ENCODE data around the gene DGAT2. TPM values are rescaled to one million over a fixed set of nuclear protein-coding genes. Genes with fewer than 3 reads are reported as not detected.

DGAT2 gene
- total RNA-seq, 2 donors from 2014 or later, result 6.0 to 14.2 TPM

DNA sequence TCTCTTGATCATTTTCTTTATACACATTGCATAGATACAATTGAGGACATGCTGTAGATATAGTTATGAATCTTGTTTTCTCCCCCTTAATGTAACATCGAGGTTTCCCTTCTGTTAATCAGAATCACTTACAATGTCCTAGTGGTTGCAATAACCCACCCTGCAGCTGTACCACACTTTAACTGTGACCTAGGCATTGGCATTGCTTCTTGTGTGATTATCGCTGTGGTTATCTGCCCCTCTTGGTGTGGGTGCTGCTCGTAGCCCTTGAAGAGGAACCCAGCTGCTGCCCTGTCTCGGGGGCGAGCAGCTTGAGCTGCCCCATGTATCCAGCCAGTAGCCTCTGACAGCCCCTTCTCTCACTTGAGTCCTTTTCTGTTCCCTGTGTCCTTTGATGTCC lies 1.5 kb downstream of the DGAT2 start:
- no peak overlapping the region for H3K9ac ChIP-seq (ENCODE audit: extremely low read depth, low read length, poor library complexity, severe bottlenecking)
- H3K9me3 ChIP-seq (ENCODE audit: control insufficient read depth, low read length), result no peaks in the 10 kb centered on the region
- H3K4me3 ChIP-seq (ENCODE audit: low read length), result no peak overlapping the region
- Mint-ChIP-seq H3K36me3 (ENCODE audit: low read depth) (no peaks in the 10 kb centered on the region), H3K27me3 (ENCODE audit: insufficient read depth) (peaks cover 73% of the 10 kb centered on the region), H3K27ac (no peak overlapping the region), H3K9me3 (peaks cover 8% of the 10 kb centered on the region), H3K4me1 (peaks cover 19% of the 10 kb centered on the region), H3K4me3 (no peak overlapping the region)
- no peaks in the 10 kb centered on the region for H3K4me1 ChIP-seq (ENCODE audit: control insufficient read depth, insufficient read depth, low read length)
- H3K27me3 ChIP-seq (ENCODE audit: control insufficient read depth, insufficient read depth, low read length, poor library complexity, severe bottlenecking), result peaks cover 24% of the 10 kb centered on the region
- DNase-seq, result no peak
- H3K27ac ChIP-seq (ENCODE audit: low read depth, low read length), result no peak overlapping the region
- WGBS, 2 experiments (ENCODE audit: insufficient coverage in 1 of 2, insufficient read length in 1 of 2), result 86 to 92% methylated on average over 4 to 5 of the region's 5 CpGs
- TF ChIP-seq, protein P1, sequence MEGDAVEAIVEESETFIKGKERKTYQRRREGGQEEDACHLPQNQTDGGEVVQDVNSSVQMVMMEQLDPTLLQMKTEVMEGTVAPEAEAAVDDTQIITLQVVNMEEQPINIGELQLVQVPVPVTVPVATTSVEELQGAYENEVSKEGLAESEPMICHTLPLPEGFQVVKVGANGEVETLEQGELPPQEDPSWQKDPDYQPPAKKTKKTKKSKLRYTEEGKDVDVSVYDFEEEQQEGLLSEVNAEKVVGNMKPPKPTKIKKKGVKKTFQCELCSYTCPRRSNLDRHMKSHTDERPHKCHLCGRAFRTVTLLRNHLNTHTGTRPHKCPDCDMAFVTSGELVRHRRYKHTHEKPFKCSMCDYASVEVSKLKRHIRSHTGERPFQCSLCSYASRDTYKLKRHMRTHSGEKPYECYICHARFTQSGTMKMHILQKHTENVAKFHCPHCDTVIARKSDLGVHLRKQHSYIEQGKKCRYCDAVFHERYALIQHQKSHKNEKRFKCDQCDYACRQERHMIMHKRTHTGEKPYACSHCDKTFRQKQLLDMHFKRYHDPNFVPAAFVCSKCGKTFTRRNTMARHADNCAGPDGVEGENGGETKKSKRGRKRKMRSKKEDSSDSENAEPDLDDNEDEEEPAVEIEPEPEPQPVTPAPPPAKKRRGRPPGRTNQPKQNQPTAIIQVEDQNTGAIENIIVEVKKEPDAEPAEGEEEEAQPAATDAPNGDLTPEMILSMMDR (conservative IDR thresholded peaks at IDR 0.05), result no peak
- no peaks in the 10 kb centered on the region for H3K36me3 ChIP-seq (ENCODE audit: control insufficient read depth, insufficient read depth, low read length)

DNA sequence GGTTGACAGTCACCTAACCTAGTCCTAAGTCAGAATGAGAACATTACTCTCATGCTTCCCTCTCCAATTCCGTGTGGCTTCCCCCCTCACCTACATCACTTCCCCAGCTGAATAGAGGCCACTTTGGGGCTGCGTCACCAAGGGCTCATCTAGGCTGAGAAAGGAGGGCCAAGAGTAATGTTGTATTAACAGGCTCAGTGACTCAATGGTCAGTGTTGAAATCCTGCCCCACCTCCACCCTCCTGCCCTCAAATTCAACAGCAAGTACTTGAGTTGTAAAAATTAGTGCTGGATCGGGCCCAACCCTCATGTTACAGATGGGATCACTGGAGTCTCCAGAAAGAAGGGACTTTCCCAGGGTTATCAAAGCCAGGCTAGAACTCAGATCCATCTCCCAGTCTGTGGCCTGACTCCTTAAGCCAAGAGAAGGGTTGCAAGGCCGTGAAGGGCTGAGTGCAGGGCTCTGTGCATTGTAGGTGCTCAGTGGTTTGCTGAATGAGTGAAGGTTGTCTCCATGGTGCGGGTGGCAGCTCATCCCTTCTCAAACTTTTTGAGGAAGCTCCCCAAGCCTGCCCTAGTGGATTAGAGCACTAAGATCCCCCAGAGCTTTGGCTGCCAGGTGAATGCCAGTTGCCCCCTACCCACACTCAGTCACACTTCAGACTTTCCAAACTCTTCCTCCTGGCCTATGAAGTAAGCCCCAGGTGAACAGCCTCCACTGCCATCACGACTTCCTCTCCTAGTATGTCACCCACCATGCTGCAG lies 3.2 kb downstream of the DGAT2 start:
- H3K27ac ChIP-seq (ENCODE audit: low read depth, low read length), result no peak overlapping the region
- peaks cover 70% of the 10 kb centered on the region for H3K27me3 Mint-ChIP-seq (ENCODE audit: insufficient read depth)
- H3K4me1 Mint-ChIP-seq, result peaks cover 14% of the 10 kb centered on the region
- no peak overlapping the region for H3K27ac Mint-ChIP-seq
- H3K9ac ChIP-seq (ENCODE audit: extremely low read depth, low read length, poor library complexity, severe bottlenecking), result no peak overlapping the region
- no peak overlapping the region for H3K4me3 Mint-ChIP-seq
- TF ChIP-seq, protein P1 (conservative IDR thresholded peaks at IDR 0.05), result no peak
- peaks cover 24% of the 10 kb centered on the region for H3K27me3 ChIP-seq (ENCODE audit: control insufficient read depth, insufficient read depth, low read length, poor library complexity, severe bottlenecking)
- peaks cover 8% of the 10 kb centered on the region for H3K9me3 Mint-ChIP-seq
- H3K36me3 ChIP-seq (ENCODE audit: control insufficient read depth, insufficient read depth, low read length), result no peaks in the 10 kb centered on the region
- H3K9me3 ChIP-seq (ENCODE audit: control insufficient read depth, low read length), result no peaks in the 10 kb centered on the region
- no peaks in the 10 kb centered on the region for H3K4me1 ChIP-seq (ENCODE audit: control insufficient read depth, insufficient read depth, low read length)
- no peak for DNase-seq
- 86 to 95% methylated on average over 4 to 6 of the region's 6 CpGs for WGBS, 2 experiments (ENCODE audit: insufficient coverage in 1 of 2, insufficient read length in 1 of 2)
- H3K4me3 ChIP-seq (ENCODE audit: low read length), result no peak overlapping the region
- H3K36me3 Mint-ChIP-seq (ENCODE audit: low read depth), result no peaks in the 10 kb centered on the region

DNA sequence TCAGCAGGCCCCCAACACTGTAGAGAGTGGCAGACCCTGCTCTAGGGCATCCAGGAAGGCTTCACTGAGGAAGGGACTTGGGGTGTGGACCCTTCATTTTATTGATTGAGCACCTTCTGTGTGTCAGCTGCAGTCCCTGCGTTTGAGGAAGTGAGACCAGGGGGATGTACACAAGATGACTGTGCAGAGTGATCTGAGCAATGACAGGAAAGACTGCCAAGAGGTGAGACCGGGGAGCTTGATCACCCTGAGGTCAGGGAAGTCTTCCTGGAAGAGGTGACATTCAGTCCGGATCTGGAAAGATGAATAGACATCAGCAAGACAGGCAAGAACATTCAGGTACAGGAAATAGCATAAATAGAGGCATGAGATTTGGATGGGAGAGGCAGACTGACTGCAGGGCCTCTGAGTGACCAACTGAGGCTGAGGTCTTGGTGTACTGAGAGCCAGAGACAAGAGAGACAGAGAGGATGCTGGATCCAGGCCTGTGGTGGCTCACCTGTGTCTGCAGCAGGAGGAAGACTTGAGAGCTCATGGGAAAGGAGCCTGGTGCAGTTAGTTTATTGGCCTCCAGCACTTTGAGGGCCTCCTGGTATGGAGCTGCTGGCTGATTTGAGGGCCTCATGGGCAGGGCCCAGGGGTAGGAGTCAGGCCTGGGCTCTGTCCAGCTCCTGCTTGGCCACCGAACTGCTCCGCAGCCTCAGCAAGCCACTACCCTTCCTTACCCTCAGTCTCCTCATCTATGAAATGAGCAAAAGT lies 5.2 kb downstream of the DGAT2 start:
- TF ChIP-seq, protein P1 (conservative IDR thresholded peaks at IDR 0.05), result no peak
- WGBS, 2 experiments (ENCODE audit: insufficient coverage in 1 of 2, insufficient read length in 1 of 2), result 90 to 91% methylated on average over 5 of the region's 5 CpGs
- H3K9me3 Mint-ChIP-seq, result no peaks in the 10 kb centered on the region

More for the DNA sequence above, 5.2 kb downstream of the DGAT2 start:
- no peak for DNase-seq
- Histone ChIP-seq H3K27ac (ENCODE audit: low read depth, low read length) (no peak overlapping the region), H3K4me3 (ENCODE audit: low read length) (no peak overlapping the region), H3K4me1 (ENCODE audit: control insufficient read depth, insufficient read depth, low read length) (no peaks in the 10 kb centered on the region), H3K27me3 (ENCODE audit: control insufficient read depth, insufficient read depth, low read length, poor library complexity, severe bottlenecking) (peaks cover 21% of the 10 kb centered on the region), H3K9ac (ENCODE audit: extremely low read depth, low read length, poor library complexity, severe bottlenecking) (no peak overlapping the region), H3K9me3 (ENCODE audit: control insufficient read depth, low read length) (no peaks in the 10 kb centered on the region), H3K36me3 (ENCODE audit: control insufficient read depth, insufficient read depth, low read length) (no peaks in the 10 kb centered on the region)
- H3K4me3 Mint-ChIP-seq, result no peak overlapping the region
- H3K36me3 Mint-ChIP-seq (ENCODE audit: low read depth), result no peaks in the 10 kb centered on the region
- no peak overlapping the region for H3K27ac Mint-ChIP-seq
- H3K27me3 Mint-ChIP-seq (ENCODE audit: insufficient read depth), result peaks cover 69% of the 10 kb centered on the region
- H3K4me1 Mint-ChIP-seq, result peaks cover 7% of the 10 kb centered on the region

Data from endodermal cell (in vitro differentiated cells).